RWPE2 (cell line): ENCODE data around the gene NAT9.
A peak's percentile ranks its signal among the peaks of the same experiment; 100 is the strongest.

Experiments
- ATAC-seq: fragments of 200-7000 bp; cut with Tn5 transposase; 3 replicates; pipeline ENCODE4 v1.9.1; 2021; ENCODE audit warnings: low read depth
- DNase-seq: peaks from one replicate; pipeline ENCODE4 v3.0.0-alpha.2; 2020; ENCODE audit warnings: low spot score
- H3K27ac ChIP-seq: fragments of 450-650 bp; 2 replicates; pipeline ENCODE4 v1.5.1; 2017; ENCODE audit warnings: mild to moderate bottlenecking; ENCODE audit not compliant: poor library complexity, severe bottlenecking
- H3K27me3 ChIP-seq: fragments of 250-450 bp; sonication (Bioruptor Pico); 2 replicates; pipeline ENCODE4 v1.5.1; 2021; ENCODE audit warnings: mild to moderate bottlenecking, moderate library complexity; ENCODE audit not compliant: insufficient read depth, poor library complexity, severe bottlenecking
- H3K36me3 ChIP-seq: fragments of 250-450 bp; sonication (Bioruptor Pico); 2 replicates; pipeline ENCODE4 v1.5.1; 2020; ENCODE audit warnings: low read depth, mild to moderate bottlenecking, moderate library complexity
- H3K4me1 ChIP-seq: fragments of 250-450 bp; sonication (Bioruptor Pico); 2 replicates; pipeline ENCODE4 v1.5.1; 2021; ENCODE audit warnings: mild to moderate bottlenecking, moderate library complexity; ENCODE audit not compliant: insufficient read depth, poor library complexity, severe bottlenecking
- H3K4me3 ChIP-seq: fragments of 250-450 bp; sonication (Bioruptor Pico); 2 replicates; pipeline ENCODE4 v1.5.1; 2021; ENCODE audit warnings: mild to moderate bottlenecking, moderate library complexity; ENCODE audit not compliant: severe bottlenecking
- H3K9me3 ChIP-seq: fragments of 250-450 bp; sonication (Bioruptor Pico); 2 replicates; pipeline ENCODE4 v1.5.1; 2021; ENCODE audit warnings: mild to moderate bottlenecking, moderate library complexity; ENCODE audit not compliant: severe bottlenecking
- CTCF ChIP-seq: fragments of 450-650 bp; IDR thresholded peaks from one replicate; pipeline ENCODE4 v1.5.1; 2017; ENCODE audit warnings: mild to moderate bottlenecking, moderate library complexity; ENCODE audit not compliant: poor library complexity, severe bottlenecking

Gene NAT9

DNA sequence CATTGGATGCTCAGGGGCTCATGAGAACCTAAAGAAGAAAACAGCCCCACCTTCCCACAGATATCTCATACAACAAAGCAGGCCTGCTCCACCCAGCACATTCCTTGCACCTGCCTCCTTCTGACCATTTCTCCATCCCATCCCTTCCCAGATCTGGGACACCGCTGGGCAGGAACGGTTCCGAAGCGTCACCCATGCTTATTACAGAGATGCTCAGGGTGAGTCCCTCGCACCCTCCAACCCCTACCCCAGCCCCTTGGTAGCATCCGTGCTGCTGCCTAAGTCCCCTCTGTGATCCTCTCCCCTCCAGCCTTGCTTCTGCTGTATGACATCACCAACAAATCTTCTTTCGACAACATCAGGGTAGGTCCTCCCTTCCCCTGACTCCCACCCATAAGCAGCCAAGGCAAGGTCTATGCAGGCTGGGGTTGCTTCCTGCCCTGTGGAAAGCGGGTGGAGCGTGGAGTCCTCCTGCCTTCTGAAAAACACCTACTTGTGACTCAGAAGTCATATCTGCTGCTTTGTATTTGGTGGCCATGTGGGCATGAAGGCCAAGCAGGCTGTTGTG, 33.1 kb downstream of the NAT9 start:
- DNase-seq (peak; percentile 32), ATAC-seq (no peak)
- no peak for TF ChIP-seq CTCF
- H3K4me3 ChIP-seq, result no peak overlapping the region
- H3K4me1 ChIP-seq, result no peaks in the 10 kb centered on the region
- H3K36me3 ChIP-seq, result no peaks in the 10 kb centered on the region
- H3K27ac ChIP-seq, result no peak overlapping the region
- H3K27me3 ChIP-seq, result peaks cover 11% of the 10 kb centered on the region
- H3K9me3 ChIP-seq, result no peaks in the 10 kb centered on the region

- Histone ChIP-seq H3K4me1 (no peaks in the 10 kb centered on the region), H3K36me3 (no peaks in the 10 kb centered on the region), H3K27me3 (peaks cover 21% of the 10 kb centered on the region), H3K9me3 (no peaks in the 10 kb centered on the region), H3K27ac (no peak overlapping the region), H3K4me3 (no peak overlapping the region)
- TF ChIP-seq CTCF, result no peak
- ATAC-seq (no peak; the same call in 2 of the 3 replicates), DNase-seq (peak; percentile 53)
Observed at GRCh38 chr17:74742153-74742515, 34.0 kb downstream of the NAT9 start.

- TF ChIP-seq CTCF, result no peak
- Histone ChIP-seq H3K4me1 (no peaks in the 10 kb centered on the region), H3K4me3 (no peak overlapping the region), H3K27ac (no peak overlapping the region), H3K9me3 (no peaks in the 10 kb centered on the region), H3K27me3 (peaks cover 32% of the 10 kb centered on the region), H3K36me3 (no peaks in the 10 kb centered on the region)
- ATAC-seq (no peak), DNase-seq (peak; percentile 47)
Observed at GRCh38 chr17:74740641-74741387, 35.3 kb downstream of the NAT9 start.

DNA sequence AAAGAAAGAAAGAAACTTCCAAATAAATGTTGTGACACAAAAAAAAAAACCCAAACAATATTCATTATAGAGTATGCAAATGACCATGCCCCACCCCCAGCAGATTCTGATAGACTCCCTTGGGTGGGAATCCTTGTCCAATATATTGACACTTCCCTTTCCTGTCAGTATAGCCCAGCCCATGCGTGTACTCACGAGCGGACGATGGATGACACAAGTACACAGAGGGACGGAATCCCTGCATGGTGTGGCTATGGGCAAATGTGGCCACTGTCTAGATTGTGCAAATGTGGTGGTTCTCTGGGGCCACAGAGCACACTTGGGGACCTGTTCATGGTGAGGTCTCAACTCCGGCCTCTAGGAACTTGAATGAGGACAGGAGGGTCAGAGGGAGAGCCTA, 36.0 kb downstream of the NAT9 start:
- Histone ChIP-seq H3K4me1 (no peaks in the 10 kb centered on the region), H3K27me3 (peaks cover 38% of the 10 kb centered on the region), H3K9me3 (no peaks in the 10 kb centered on the region), H3K36me3 (no peaks in the 10 kb centered on the region), H3K27ac (no peak overlapping the region), H3K4me3 (no peak overlapping the region)
- ATAC-seq, result no peak
- DNase-seq, result peak; percentile 23
- no peak for TF ChIP-seq CTCF

DNA sequence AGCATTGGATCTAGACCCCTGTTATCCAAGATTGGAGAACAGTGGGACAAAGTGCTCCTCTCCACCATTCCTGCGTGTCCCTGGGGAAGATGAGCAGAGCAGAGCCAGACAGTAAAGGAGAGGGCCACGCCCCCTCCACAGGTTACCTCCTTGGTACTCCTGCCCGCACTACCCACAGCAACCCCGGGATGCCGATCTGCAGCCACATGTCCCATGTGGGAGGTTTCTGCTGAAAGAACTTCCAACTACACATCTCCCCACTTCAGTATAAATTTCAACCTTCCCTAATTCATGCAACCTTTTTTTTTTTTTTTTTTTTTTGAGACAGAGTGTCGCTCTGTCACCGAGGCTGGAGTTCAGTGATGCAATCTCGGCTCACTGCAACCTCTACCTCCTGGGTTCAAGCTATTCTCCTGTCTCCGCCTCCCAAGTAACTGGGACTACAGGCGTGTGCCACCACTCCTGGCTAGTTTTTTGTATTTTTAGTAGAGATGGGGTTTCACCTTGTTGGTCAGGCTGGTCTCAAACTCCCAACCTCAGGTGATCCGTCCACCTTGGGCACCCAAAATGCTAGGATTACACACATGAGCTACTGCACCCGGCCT, 36.8 kb downstream of the NAT9 start:
- Histone ChIP-seq H3K4me1 (no peaks in the 10 kb centered on the region), H3K4me3 (no peak overlapping the region)

More for the DNA sequence above, 36.8 kb downstream of the NAT9 start:
- ATAC-seq, result no peak
- DNase-seq, result peak; percentile 48
- no peak for TF ChIP-seq CTCF
- H3K36me3 ChIP-seq, result no peaks in the 10 kb centered on the region
- H3K9me3 ChIP-seq, result no peaks in the 10 kb centered on the region
- no peak overlapping the region for H3K27ac ChIP-seq
- peaks cover 38% of the 10 kb centered on the region for H3K27me3 ChIP-seq
